ENCODE measurements around the gene ADAMTS17. TPM values are rescaled to one million over a fixed set of nuclear protein-coding genes. Genes with fewer than 3 reads are reported as not detected.

The ADAMTS17 gene
- total RNA-seq, 4 donors from 2014 or later: 5.0 to 16.2 (median 11.6) TPM

GRCh38 chr15:100279849-100280248 lies 61.9 kb downstream of the ADAMTS17 start:
- intact Hi-C loops (cut with DNase I; ENCODE audit: low total_unique reads): no loop called here
- DNase-seq (no peak), ATAC-seq (no peak)
- H3K27me3 ChIP-seq: no peaks in the 10 kb centered on the region
- no peaks in the 10 kb centered on the region for H3K36me3 ChIP-seq
- H3K4me3 ChIP-seq: no peak overlapping the region
- H3K4me1 ChIP-seq: peaks cover 2 to 8% of the 10 kb centered on the region in 2 donors
- H3K27ac ChIP-seq: no peak overlapping the region
- TF ChIP-seq, protein P1, sequence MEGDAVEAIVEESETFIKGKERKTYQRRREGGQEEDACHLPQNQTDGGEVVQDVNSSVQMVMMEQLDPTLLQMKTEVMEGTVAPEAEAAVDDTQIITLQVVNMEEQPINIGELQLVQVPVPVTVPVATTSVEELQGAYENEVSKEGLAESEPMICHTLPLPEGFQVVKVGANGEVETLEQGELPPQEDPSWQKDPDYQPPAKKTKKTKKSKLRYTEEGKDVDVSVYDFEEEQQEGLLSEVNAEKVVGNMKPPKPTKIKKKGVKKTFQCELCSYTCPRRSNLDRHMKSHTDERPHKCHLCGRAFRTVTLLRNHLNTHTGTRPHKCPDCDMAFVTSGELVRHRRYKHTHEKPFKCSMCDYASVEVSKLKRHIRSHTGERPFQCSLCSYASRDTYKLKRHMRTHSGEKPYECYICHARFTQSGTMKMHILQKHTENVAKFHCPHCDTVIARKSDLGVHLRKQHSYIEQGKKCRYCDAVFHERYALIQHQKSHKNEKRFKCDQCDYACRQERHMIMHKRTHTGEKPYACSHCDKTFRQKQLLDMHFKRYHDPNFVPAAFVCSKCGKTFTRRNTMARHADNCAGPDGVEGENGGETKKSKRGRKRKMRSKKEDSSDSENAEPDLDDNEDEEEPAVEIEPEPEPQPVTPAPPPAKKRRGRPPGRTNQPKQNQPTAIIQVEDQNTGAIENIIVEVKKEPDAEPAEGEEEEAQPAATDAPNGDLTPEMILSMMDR (IDR thresholded peaks at IDR 0.05 in 4 of 5, conservative IDR thresholded peaks at IDR 0.05 in 1 of 5): no peak
- TF ChIP-seq POLR2A (IDR thresholded peaks at IDR 0.05): no peak
- in situ Hi-C loops (cut with MboI; ENCODE audit: low sequenced_read_pairs in 4 of 4): no loop called here
- no peaks in the 10 kb centered on the region for H3K9me3 ChIP-seq

DNA sequence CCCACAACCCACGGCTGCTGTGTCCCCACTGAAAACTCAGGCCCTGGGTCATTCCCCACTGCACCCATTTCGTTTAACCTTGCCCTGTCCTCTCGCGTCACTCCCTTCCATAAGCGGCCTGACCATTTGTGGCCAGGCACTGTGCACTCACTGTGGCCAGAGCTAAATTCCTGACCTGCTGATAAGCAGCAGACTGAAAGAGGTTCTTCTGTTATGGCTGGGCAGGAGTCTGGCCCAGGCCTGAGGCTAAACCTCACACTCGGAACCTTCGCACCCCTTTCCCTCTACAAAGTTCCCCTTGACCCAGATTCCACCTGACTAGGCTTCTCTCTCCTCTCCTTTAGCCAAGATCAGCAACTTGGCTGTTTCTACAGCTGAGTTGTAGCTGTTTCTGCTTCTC lies 62.3 kb downstream of the ADAMTS17 start:
- no peaks in the 10 kb centered on the region for H3K27me3 ChIP-seq
- intact Hi-C loops (cut with DNase I; ENCODE audit: low total_unique reads) (no loop called here), in situ Hi-C loops (cut with MboI; ENCODE audit: low sequenced_read_pairs in 4 of 4) (no loop called here)
- no peak overlapping the region for H3K4me3 ChIP-seq
- DNase-seq (no peak), ATAC-seq (no peak)
- no peaks in the 10 kb centered on the region for H3K36me3 ChIP-seq
- TF ChIP-seq, protein P1 (IDR thresholded peaks at IDR 0.05 in 4 of 5, conservative IDR thresholded peaks at IDR 0.05 in 1 of 5): no peak
- TF ChIP-seq POLR2A (IDR thresholded peaks at IDR 0.05): no peak
- H3K27ac ChIP-seq: no peak overlapping the region
- peaks cover 0 to 4% of the 10 kb centered on the region in 2 donors for H3K4me1 ChIP-seq
- no peaks in the 10 kb centered on the region for H3K9me3 ChIP-seq

- H3K9me3 ChIP-seq: no peaks in the 10 kb centered on the region
- TF ChIP-seq, protein P1 (IDR thresholded peaks at IDR 0.05 in 4 of 5, conservative IDR thresholded peaks at IDR 0.05 in 1 of 5): no peak
- H3K27ac ChIP-seq: no peak overlapping the region
- H3K4me1 ChIP-seq: no peaks in the 10 kb centered on the region
- intact Hi-C loops (cut with DNase I; ENCODE audit: low total_unique reads): no loop called here
- no peak for ATAC-seq
- no peak overlapping the region for H3K4me3 ChIP-seq
- H3K36me3 ChIP-seq: no peaks in the 10 kb centered on the region
- H3K27me3 ChIP-seq: no peaks in the 10 kb centered on the region
- in situ Hi-C loops (cut with MboI; ENCODE audit: low sequenced_read_pairs in 4 of 4): no loop called here
- DNase-seq: no peak
Measured at GRCh38 chr15:100278596-100279380, 63.0 kb downstream of the ADAMTS17 start.

GRCh38 chr15:100277087-100277855 lies 64.5 kb downstream of the ADAMTS17 start:
- H3K4me3 ChIP-seq: no peak overlapping the region
- in situ Hi-C loops (cut with MboI; ENCODE audit: low sequenced_read_pairs in 4 of 4) (no loop called here), intact Hi-C loops (cut with DNase I; ENCODE audit: low total_unique reads) (no loop called here)
- no peaks in the 10 kb centered on the region for H3K4me1 ChIP-seq
- H3K36me3 ChIP-seq: no peaks in the 10 kb centered on the region
- TF ChIP-seq, protein P1 (IDR thresholded peaks at IDR 0.05 in 4 of 5, conservative IDR thresholded peaks at IDR 0.05 in 1 of 5): no peak
- no peak for TF ChIP-seq POLR2A (IDR thresholded peaks at IDR 0.05)
- H3K27ac ChIP-seq: no peak overlapping the region
- H3K9me3 ChIP-seq: no peaks in the 10 kb centered on the region
- no peak for ATAC-seq
- H3K27me3 ChIP-seq: no peaks in the 10 kb centered on the region
- DNase-seq: no peak
